ENCODE measurements around the gene ALMS1.
"Not testable (repeated sequence)": the region's sequence is repeated elsewhere in the genome, so short reads cannot be mapped to it uniquely, and the experiment has no call there.

- TF ChIP-seq FOXJ3 (CRISPR knock-in tag; IDR thresholded peaks at IDR 0.05); POLR2AphosphoS5 (IDR thresholded peaks at IDR 0.05; ENCODE audit: low read depth, low read length); CTCF (IDR thresholded peaks at IDR 0.05); YY1 (IDR thresholded peaks at IDR 0.05; ENCODE audit: low read depth); USF1 (IDR thresholded peaks at IDR 0.05; ENCODE audit: borderline replicate concordance, low read depth); TCF12 (IDR thresholded peaks at IDR 0.05); CHD2 (IDR thresholded peaks at IDR 0.05; ENCODE audit: low read length, partially characterized antibody); RAD21 (IDR thresholded peaks at IDR 0.05; ENCODE audit: low read length); USF2 (IDR thresholded peaks at IDR 0.05; ENCODE audit: borderline replicate concordance, low read depth, low read length); ELF1 (IDR thresholded peaks at IDR 0.05); PBX3 (IDR thresholded peaks at IDR 0.05); RFX5 (IDR thresholded peaks at IDR 0.05; ENCODE audit: low read length); RXRA (IDR thresholded peaks at IDR 0.05; ENCODE audit: borderline replicate concordance, low read depth); ZBTB33 (IDR thresholded peaks at IDR 0.05; ENCODE audit: borderline replicate concordance, low read depth): not testable (repeated sequence)
These were observed 124.8 kb downstream of the ALMS1 start for GRCh38 chr2:73510470-73510869.
